ENCODE data around the gene C2CD2. TPM values are rescaled to one million over a fixed set of nuclear protein-coding genes. Genes with fewer than 3 reads are reported as not detected.

The C2CD2 gene
- total and polyA plus RNA-seq, 2 experiments from 2014 or later, result 6.4 to 13.9 TPM

DNA sequence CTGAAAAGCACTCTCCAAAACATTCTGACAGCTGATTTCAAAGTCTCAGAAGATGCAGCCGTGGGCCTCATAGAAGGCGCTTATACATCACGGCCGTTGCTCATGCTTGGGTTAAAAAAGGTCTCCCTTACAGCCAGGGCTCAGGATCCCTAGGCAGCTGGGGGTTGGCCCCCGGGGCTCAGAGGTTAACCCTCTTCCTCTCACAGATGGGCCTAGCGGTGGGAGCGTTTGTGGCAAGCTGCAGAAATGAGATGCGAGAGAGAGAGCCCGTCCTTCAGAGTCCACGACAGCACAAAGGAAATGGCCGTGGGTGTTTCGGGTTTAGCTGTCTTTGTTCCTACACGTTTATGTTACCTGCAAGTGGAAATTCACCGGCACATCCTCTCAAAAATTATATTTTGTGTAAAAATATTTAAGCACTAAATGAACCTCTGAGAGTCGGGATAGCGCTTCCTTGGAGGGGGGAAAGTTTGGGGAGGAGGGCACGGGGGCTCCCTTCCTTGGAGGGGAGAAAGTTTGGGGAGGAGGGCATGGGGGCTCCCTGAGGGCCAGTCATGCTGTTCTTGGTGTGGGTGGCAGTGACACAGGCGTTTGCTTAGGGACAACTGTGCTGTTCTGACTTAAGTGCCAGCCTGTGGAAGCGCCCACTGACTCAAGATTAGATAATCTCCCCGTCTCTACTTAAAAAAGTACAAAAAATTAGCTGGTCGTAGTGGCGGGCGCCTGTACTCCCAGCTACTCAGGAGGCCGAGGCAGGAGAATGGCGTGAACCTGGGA lies 54.2 kb downstream of the C2CD2 start:
- TF ChIP-seq EZH2phosphoT487 (IDR thresholded peaks at IDR 0.05; ENCODE audit: low read depth, severe bottlenecking, unreplicated experiment) (no peak), EZH2 (IDR thresholded peaks at IDR 0.05; ENCODE audit: borderline replicate concordance) (no peak)
- TF ChIP-seq, protein P1, sequence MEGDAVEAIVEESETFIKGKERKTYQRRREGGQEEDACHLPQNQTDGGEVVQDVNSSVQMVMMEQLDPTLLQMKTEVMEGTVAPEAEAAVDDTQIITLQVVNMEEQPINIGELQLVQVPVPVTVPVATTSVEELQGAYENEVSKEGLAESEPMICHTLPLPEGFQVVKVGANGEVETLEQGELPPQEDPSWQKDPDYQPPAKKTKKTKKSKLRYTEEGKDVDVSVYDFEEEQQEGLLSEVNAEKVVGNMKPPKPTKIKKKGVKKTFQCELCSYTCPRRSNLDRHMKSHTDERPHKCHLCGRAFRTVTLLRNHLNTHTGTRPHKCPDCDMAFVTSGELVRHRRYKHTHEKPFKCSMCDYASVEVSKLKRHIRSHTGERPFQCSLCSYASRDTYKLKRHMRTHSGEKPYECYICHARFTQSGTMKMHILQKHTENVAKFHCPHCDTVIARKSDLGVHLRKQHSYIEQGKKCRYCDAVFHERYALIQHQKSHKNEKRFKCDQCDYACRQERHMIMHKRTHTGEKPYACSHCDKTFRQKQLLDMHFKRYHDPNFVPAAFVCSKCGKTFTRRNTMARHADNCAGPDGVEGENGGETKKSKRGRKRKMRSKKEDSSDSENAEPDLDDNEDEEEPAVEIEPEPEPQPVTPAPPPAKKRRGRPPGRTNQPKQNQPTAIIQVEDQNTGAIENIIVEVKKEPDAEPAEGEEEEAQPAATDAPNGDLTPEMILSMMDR (IDR thresholded peaks at IDR 0.05; ENCODE audit: poor library complexity), result no peak
- Histone ChIP-seq H3K36me3 (replicated peaks; ENCODE audit: insufficient read depth, low read depth) (no peaks in the 10 kb centered on the region), H2AFZ (no peak overlapping the region), H3K79me2 (no peaks in the 10 kb centered on the region), H3K27me3 (no peaks in the 10 kb centered on the region), H3K4me3 (no peak overlapping the region), H4K20me1 (ENCODE audit: insufficient read depth, poor library complexity, severe bottlenecking) (no peaks in the 10 kb centered on the region), H3K9me3 (ENCODE audit: low read depth) (no peaks in the 10 kb centered on the region), H3K4me2 (no peak overlapping the region), H3K27ac (no peak overlapping the region), H3K9me2 (replicated peaks; ENCODE audit: insufficient read depth) (no peaks in the 10 kb centered on the region), H3K4me1 (ENCODE audit: insufficient read depth) (peaks cover 12% of the 10 kb centered on the region)
- WGBS (ENCODE audit: low lambda C conversion rate, missing lambda C conversion rate), result 91% methylated on average over 25 of the region's 25 CpGs
- DNase-seq (ENCODE audit: low spot score), result no peak

DNA sequence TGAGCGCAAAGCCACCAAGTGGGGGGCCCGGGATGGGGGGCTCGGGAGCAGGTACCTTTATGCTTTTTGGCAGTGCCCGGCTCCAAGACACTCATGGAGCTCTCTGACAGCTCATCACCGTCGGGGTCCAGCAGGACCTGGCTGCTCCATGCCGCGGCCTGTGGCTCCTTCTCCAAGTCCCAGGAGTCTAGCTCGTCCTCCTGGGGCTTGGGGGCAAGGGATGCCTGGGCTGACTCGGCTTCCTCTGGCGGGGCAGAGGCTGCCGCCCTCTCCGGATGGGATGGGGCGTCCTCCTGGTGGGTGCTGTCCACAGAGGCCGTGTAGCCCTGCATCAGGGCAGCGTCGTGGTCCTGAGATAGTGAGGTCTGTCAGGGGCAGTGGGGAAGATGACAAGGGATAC lies 54.8 kb downstream of the C2CD2 start:
- H3K4me1 ChIP-seq (ENCODE audit: insufficient read depth), result peaks cover 12% of the 10 kb centered on the region
- no peaks in the 10 kb centered on the region for H3K9me3 ChIP-seq (ENCODE audit: low read depth)
- H3K9me2 ChIP-seq (replicated peaks; ENCODE audit: insufficient read depth), result no peaks in the 10 kb centered on the region
- H3K4me3 ChIP-seq, result no peak overlapping the region
- DNase-seq (ENCODE audit: low spot score), result no peak
- TF ChIP-seq EZH2phosphoT487 (IDR thresholded peaks at IDR 0.05; ENCODE audit: low read depth, severe bottlenecking, unreplicated experiment) (no peak), EZH2 (IDR thresholded peaks at IDR 0.05; ENCODE audit: borderline replicate concordance) (no peak)
- TF ChIP-seq, protein P1 (IDR thresholded peaks at IDR 0.05; ENCODE audit: poor library complexity), result no peak
- H3K36me3 ChIP-seq (replicated peaks; ENCODE audit: insufficient read depth, low read depth), result no peaks in the 10 kb centered on the region
- H3K27me3 ChIP-seq, result no peaks in the 10 kb centered on the region
- H3K4me2 ChIP-seq, result no peak overlapping the region
- H2AFZ ChIP-seq, result no peak overlapping the region
- no peak overlapping the region for H3K27ac ChIP-seq
- H3K79me2 ChIP-seq, result no peaks in the 10 kb centered on the region
- WGBS (ENCODE audit: low lambda C conversion rate, missing lambda C conversion rate), result 95% methylated on average over 17 of the region's 17 CpGs
- H4K20me1 ChIP-seq (ENCODE audit: insufficient read depth, poor library complexity, severe bottlenecking), result no peaks in the 10 kb centered on the region

DNA sequence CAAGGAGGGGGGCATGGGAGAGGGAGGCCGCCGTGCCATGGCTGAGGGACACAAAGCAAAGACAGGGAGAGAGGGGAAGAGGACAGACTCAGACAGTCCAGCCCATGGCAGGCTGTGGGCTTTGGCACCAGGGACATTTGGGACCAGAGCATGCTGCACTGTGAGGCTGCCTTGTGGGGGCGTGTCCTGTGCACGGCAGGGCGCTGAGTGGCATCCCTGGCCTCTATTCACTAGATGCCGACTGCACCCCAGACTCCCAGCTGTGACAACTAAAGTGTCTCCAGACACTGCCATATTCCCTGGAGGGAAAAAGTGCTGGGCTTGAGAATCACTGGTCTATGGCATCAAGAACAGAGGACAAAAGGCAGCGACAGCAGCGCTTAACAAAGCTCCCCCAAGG lies 56.1 kb downstream of the C2CD2 start:
- Histone ChIP-seq H3K27ac (no peak overlapping the region), H2AFZ (no peak overlapping the region), H4K20me1 (ENCODE audit: insufficient read depth, poor library complexity, severe bottlenecking) (no peaks in the 10 kb centered on the region), H3K27me3 (no peaks in the 10 kb centered on the region), H3K4me2 (no peak overlapping the region), H3K36me3 (replicated peaks; ENCODE audit: insufficient read depth, low read depth) (no peaks in the 10 kb centered on the region), H3K4me3 (no peak overlapping the region), H3K4me1 (ENCODE audit: insufficient read depth) (peaks cover 12% of the 10 kb centered on the region), H3K9me2 (replicated peaks; ENCODE audit: insufficient read depth) (no peaks in the 10 kb centered on the region), H3K79me2 (no peaks in the 10 kb centered on the region), H3K9me3 (ENCODE audit: low read depth) (no peaks in the 10 kb centered on the region)
- 93% methylated on average over 8 of the region's 8 CpGs for WGBS (ENCODE audit: low lambda C conversion rate, missing lambda C conversion rate)
- TF ChIP-seq, protein P1 (IDR thresholded peaks at IDR 0.05; ENCODE audit: poor library complexity), result no peak
- TF ChIP-seq EZH2phosphoT487 (IDR thresholded peaks at IDR 0.05; ENCODE audit: low read depth, severe bottlenecking, unreplicated experiment) (no peak), EZH2 (IDR thresholded peaks at IDR 0.05; ENCODE audit: borderline replicate concordance) (no peak)
- DNase-seq (ENCODE audit: low spot score), result no peak
